Measurements from ENCODE around the gene JPH2.

Gene JPH2

DNA sequence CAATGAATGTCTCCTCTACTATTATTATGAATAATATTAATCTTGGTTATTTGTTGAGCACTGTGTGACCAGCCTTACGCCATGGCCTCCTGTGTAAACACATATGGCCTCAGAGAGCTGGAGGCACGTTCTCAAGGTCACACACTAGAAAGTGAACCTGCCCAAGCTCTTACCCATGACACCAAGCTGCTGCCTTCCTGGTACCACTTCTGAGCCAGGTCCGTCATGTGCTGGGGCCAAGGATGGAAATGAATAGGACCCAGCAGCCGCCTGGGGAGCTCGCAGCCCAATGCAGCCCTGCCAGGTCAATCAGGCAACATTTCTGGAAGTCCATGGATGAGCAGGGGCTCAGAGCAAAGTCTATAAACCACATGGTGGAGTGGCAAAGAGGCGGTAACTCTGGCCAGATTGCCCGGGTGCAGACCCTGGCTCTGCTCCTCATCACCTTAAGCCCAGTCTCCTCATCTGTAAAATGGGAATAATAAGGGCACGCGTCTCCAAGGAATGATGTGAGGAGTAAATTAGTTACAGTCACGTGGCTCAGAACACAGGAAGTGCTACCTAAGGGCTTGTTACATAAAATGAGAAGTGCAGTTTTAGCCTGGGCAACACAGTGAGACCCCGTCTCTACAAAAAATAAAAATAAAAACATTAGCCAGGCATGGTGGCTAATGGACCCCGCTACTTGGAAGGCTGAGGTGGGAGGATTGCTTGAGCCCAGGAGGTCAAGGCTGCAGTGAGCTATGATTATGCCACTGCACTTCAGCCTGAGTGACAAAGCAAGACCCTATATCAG, 61.5 kb downstream of the JPH2 start:
- H3K4me2 ChIP-seq, result no peak overlapping the region
- peaks cover 0 to 16% (median 7%) of the 10 kb centered on the region in 11 experiments; a peak in 8 of 22 replicates for H3K9me3 ChIP-seq (replicated peaks in 1 of 11)
- peaks cover 0 to 4% (median 0%) of the 10 kb centered on the region in 11 experiments; a peak in 2 of 22 replicates for H3K36me3 ChIP-seq
- no peak overlapping the region for H3K9ac ChIP-seq
- H3K27ac ChIP-seq, result no peak overlapping the region
- no peak overlapping the region for H3K4me3 ChIP-seq
- H3K4me1 ChIP-seq, result peaks cover 0 to 31% (median 23%) of the 10 kb centered on the region in 10 experiments; a peak in 14 of 20 replicates
- peaks cover 0 to 5% (median 0%) of the 10 kb centered on the region in 11 experiments; a peak in 1 of 22 replicates for H4K20me1 ChIP-seq
- H3K27me3 ChIP-seq, result no peaks in the 10 kb centered on the region
- TF ChIP-seq Cebpa-rat (IDR thresholded peaks at IDR 0.05), result no peak

DNA sequence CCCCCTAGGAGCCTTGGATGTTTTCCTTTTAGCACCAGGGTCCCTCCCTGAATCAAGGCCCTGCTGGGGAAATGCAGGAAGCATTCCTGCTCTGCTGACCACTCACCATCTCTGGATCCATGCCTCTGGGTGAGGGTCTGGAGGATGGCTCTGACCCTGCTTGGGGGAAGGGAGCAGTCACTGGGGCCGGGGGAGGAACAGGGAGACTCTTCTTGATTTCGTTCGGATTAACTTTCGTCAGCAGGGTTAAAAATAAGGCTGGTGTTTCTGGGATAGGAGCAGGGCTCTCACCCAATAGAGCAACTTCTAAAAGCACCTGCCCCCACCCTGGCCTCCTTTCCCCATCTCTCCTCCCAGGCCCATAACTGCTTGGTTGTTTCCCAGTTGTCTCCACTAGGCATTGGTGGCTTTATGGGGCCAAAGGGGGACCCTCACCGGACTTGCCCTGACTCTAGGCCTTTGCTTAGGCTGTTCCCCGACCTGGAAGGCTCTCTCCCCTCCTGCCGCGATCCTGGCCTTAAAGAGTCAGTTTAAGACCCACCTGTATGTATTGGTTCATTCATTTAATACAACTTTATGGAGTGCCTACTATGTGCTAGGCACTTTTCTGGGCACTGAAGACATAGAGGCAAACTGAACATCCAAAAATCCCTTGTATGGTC, 63.0 kb downstream of the JPH2 start:
- peaks cover 0 to 22% (median 19%) of the 10 kb centered on the region in 10 experiments; a peak in 14 of 20 replicates for H3K4me1 ChIP-seq
- H4K20me1 ChIP-seq, result no peaks in the 10 kb centered on the region
- H3K27ac ChIP-seq, result no peak overlapping the region
- no peak for TF ChIP-seq Cebpa-rat (IDR thresholded peaks at IDR 0.05)
- peaks cover 0 to 3% (median 0%) of the 10 kb centered on the region in 11 experiments; a peak in 2 of 22 replicates for H3K36me3 ChIP-seq
- 0 out of 22 replicates have a peak overlapping the region, but pooled peaks of 1 of the 11 experiments have one; percentile 14 for H3K9ac ChIP-seq
- peaks cover 0 to 16% (median 7%) of the 10 kb centered on the region in 11 experiments; a peak in 8 of 22 replicates for H3K9me3 ChIP-seq (replicated peaks in 1 of 11)
- no peak overlapping the region for H3K4me3 ChIP-seq
- no peaks in the 10 kb centered on the region for H3K27me3 ChIP-seq
- peak overlapping the region in 7 of 11 experiments; percentile 15 to 46 (median 31); a peak in 9 of 22 replicates for H3K4me2 ChIP-seq

DNA sequence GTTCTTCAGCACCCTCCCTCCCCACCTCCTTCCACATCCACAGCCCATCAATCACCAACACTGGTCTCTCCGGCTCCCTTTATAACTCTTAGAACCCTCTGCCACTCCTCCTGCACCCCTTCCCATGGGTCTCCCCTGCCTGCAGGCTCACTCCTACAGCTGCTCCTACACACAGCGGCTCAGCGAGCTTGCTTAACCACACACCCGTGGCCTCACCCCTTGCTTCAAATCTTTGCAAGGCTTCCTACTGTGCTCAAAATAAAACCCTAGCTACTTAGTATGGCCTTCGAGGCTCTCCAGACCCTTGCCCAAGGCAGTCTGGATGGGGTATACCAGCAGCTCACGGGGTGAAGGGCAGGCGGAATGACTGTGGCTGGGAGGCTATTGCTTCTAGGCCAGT, 63.7 kb downstream of the JPH2 start:
- no peak for TF ChIP-seq Cebpa-rat (IDR thresholded peaks at IDR 0.05)
- Histone ChIP-seq H3K9me3 (replicated peaks in 1 of 11) (peaks cover 0 to 14% (median 7%) of the 10 kb centered on the region in 11 experiments; a peak in 8 of 22 replicates), H4K20me1 (no peaks in the 10 kb centered on the region), H3K27me3 (no peaks in the 10 kb centered on the region), H3K4me3 (no peak overlapping the region), H3K9ac (0 out of 22 replicates have a peak overlapping the region, but pooled peaks of 1 of the 11 experiments have one; percentile 14), H3K4me2 (peak overlapping the region in 7 of 11 experiments; percentile 15 to 46 (median 31); a peak in 9 of 22 replicates), H3K4me1 (peaks cover 0 to 28% (median 21%) of the 10 kb centered on the region in 10 experiments; a peak in 14 of 20 replicates), H3K36me3 (no peaks in the 10 kb centered on the region; a peak in 1 of 22 replicates), H3K27ac (no peak overlapping the region)

- H3K4me1 ChIP-seq, result peaks cover 5 to 42% (median 28%) of the 10 kb centered on the region in 10 experiments; a peak in 18 of 20 replicates
- H3K9me3 ChIP-seq (replicated peaks in 1 of 11), result no peaks in the 10 kb centered on the region
- no peak overlapping the region for H3K9ac ChIP-seq
- H3K27me3 ChIP-seq, result peaks cover 4 to 7% (median 7%) of the 10 kb centered on the region in 11 experiments; a peak in 19 of 22 replicates
- H3K36me3 ChIP-seq, result peaks cover 0 to 9% (median 0%) of the 10 kb centered on the region in 11 experiments; a peak in 1 of 22 replicates
- no peak overlapping the region for H3K27ac ChIP-seq
- TF ChIP-seq Cebpa-rat (IDR thresholded peaks at IDR 0.05), result no peak
- H4K20me1 ChIP-seq, result no peaks in the 10 kb centered on the region
- H3K4me3 ChIP-seq, result no peak overlapping the region
- H3K4me2 ChIP-seq, result no peak overlapping the region
These were observed 66.1 kb downstream of the JPH2 start for GRCh38 chr20:44120676-44121425.

DNA sequence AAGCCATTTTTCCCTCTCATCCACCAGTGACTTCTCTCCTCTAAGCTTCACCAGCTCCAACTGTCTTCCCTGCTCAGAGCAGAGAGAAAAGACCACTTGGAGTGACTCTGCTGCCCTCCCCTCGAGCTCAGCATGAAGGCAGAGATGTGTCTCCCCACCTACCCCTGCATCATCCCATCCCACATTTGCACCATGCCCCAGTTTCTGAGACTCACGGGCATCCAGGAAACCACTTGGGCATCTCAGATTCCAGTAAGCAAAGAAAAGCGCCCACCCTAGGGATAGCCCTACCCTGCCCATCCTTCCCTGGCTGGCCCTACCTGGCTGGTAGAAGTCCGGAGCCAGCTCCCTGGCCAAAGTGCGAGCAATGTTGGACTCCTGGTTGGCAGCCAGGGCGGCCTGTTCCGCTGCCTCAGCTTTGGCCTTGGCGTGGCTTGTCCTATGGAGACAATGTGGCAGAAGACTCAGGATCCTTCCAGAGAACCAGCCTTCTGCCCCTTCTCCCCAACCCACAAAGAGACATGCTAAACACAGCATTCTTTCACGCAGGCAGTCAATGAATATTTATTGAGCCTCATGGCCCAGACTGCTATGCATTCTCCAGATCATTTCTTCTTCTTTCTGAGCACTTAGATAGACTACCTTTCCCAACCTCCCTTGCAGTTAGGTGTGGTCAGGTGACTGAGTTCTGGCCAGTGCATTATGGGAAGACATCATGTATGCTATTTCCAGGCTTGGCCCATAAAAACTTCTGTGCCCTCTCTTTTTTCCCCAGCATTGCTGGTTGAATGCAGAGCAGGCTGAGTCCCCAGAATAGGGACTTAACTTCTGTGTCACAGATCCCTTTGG, 68.6 kb downstream of the JPH2 start:
- TF ChIP-seq Cebpa-rat (IDR thresholded peaks at IDR 0.05), result no peak
- peak overlapping the region in 5 of 11 experiments; percentile 47 to 62 (median 52); a peak in 6 of 22 replicates for H3K27ac ChIP-seq
- no peak overlapping the region for H3K4me3 ChIP-seq
- H3K9me3 ChIP-seq (replicated peaks in 1 of 11), result no peaks in the 10 kb centered on the region
- no peaks in the 10 kb centered on the region for H4K20me1 ChIP-seq
- no peak overlapping the region for H3K9ac ChIP-seq
- peak overlapping the region in 8 of 11 experiments; percentile 30 to 81 (median 70); a peak in 13 of 22 replicates for H3K4me2 ChIP-seq
- peaks cover 6 to 14% (median 10%) of the 10 kb centered on the region in 11 experiments; a peak in 19 of 22 replicates for H3K27me3 ChIP-seq
- peaks cover 0 to 16% (median 0%) of the 10 kb centered on the region in 11 experiments; a peak in 2 of 22 replicates for H3K36me3 ChIP-seq
- peaks cover 5 to 48% (median 34%) of the 10 kb centered on the region in 10 experiments; a peak in 18 of 20 replicates for H3K4me1 ChIP-seq

GRCh38 chr20:44117296-44118184, 69.4 kb downstream of the JPH2 start:
- TF ChIP-seq Cebpa-rat (IDR thresholded peaks at IDR 0.05), result no peak
- peak overlapping the region in 8 of 11 experiments; percentile 22 to 62 (median 50); a peak in 9 of 22 replicates for H3K27ac ChIP-seq

More at GRCh38 chr20:44117296-44118184, 69.4 kb downstream of the JPH2 start:
- H3K9ac ChIP-seq, result peak overlapping the region in 7 of 11 experiments; percentile 13 to 54 (median 25); a peak in 10 of 22 replicates
- H3K4me2 ChIP-seq, result peak overlapping the region; percentile 0 to 81 (median 61); a peak in 17 of 22 replicates
- H3K4me1 ChIP-seq, result peaks cover 5 to 44% (median 34%) of the 10 kb centered on the region in 10 experiments; a peak in 18 of 20 replicates
- H3K4me3 ChIP-seq, result peak overlapping the region in 1 of 10 experiments; percentile 24; a peak in 2 of 20 replicates
- peaks cover 0 to 19% (median 0%) of the 10 kb centered on the region in 11 experiments; a peak in 2 of 22 replicates for H3K36me3 ChIP-seq
- H3K9me3 ChIP-seq (replicated peaks in 1 of 11), result no peaks in the 10 kb centered on the region
- no peaks in the 10 kb centered on the region for H4K20me1 ChIP-seq
- H3K27me3 ChIP-seq, result peaks cover 6 to 14% (median 10%) of the 10 kb centered on the region in 11 experiments; a peak in 19 of 22 replicates

Data from BLaER1 treated with 17β-estradiol and CSF1 and Interleukin-3, amounts not matched to agents 10 nM and 100 nM (cell line).